Keratinocyte (primary cell): ENCODE measurements around the gene SPRY1. TPM values are rescaled to one million over a fixed set of nuclear protein-coding genes. Genes with fewer than 3 reads are reported as not detected.

Source experiments
- DNase-seq: peaks from one replicate; pipeline ENCODE4 v3.0.0-alpha.2; 2011; ENCODE audit warnings: low read depth, missing footprints, low spot score
- FAIRE-seq: peaks from 2 replicates; lab custom pipeline; 2011; peaks lifted over from hg19 to GRCh38; lab: Jason Lieb, UNC
- H2AFZ ChIP-seq: 2 replicates; pipeline ENCODE4 v1.6.0; 2012; ENCODE audit warnings: low read length, control low read depth, inconsistent platforms; ENCODE audit not compliant: control insufficient read depth
- H3K27ac ChIP-seq: 2 replicates; pipeline ENCODE4 v1.5.1; 2011; ENCODE audit warnings: low read length; ENCODE audit not compliant: control insufficient read depth, insufficient read depth
- H3K27me3 ChIP-seq: 3 replicates; pipeline ENCODE4 v1.6.0; 2011; ENCODE audit warnings: low read length; ENCODE audit not compliant: control insufficient read depth, insufficient read depth; ENCODE audit errors: extremely low read depth
- H3K36me3 ChIP-seq, 2 experiments: 2 replicates in 1 of 2; 3 replicates in 1 of 2; pipeline ENCODE4 v1.5.1; 2011; ENCODE audit warnings: low read length in 2 of 2, mild to moderate bottlenecking in 1 of 2; ENCODE audit not compliant: control insufficient read depth in 2 of 2, insufficient read depth in 2 of 2; ENCODE audit errors: extremely low read depth in 1 of 2
- H3K4me1 ChIP-seq: 3 replicates; pipeline ENCODE4 v1.5.1; 2011; ENCODE audit warnings: low read length; ENCODE audit not compliant: control insufficient read depth, insufficient read depth; ENCODE audit errors: extremely low read depth
- H3K4me2 ChIP-seq: 3 replicates; pipeline ENCODE4 v1.6.0; 2011; ENCODE audit warnings: low read depth, low read length; ENCODE audit not compliant: control insufficient read depth, insufficient read depth; ENCODE audit errors: extremely low read depth
- H3K4me3 ChIP-seq, 3 experiments: fragments of 200-600 bp in 1 of 3; sonication (generic) in 1 of 3; 2 replicates in 2 of 3; 3 replicates in 1 of 3; pipeline ENCODE4 v1.5.1; 2011 to 2016; ENCODE audit warnings: low read length in 3 of 3, mild to moderate bottlenecking in 3 of 3, control low read depth in 2 of 3, inconsistent platforms in 1 of 3, low read depth in 1 of 3, mixed read lengths in 1 of 3, mixed run types in 1 of 3, moderate library complexity in 1 of 3; ENCODE audit not compliant: control insufficient read depth in 2 of 3, insufficient read depth in 2 of 3; ENCODE audit errors: extremely low read depth in 1 of 3
- H3K79me2 ChIP-seq: 2 replicates; pipeline ENCODE4 v1.6.0; 2012; ENCODE audit warnings: low read length; ENCODE audit not compliant: control insufficient read depth, insufficient read depth
- H3K9ac ChIP-seq: 3 replicates; pipeline ENCODE4 v1.6.0; 2011; ENCODE audit warnings: low read length; ENCODE audit not compliant: control insufficient read depth, insufficient read depth; ENCODE audit errors: extremely low read depth
- H3K9me1 ChIP-seq: 3 replicates; pipeline ENCODE4 v1.6.0; 2011; ENCODE audit warnings: low read length; ENCODE audit not compliant: control insufficient read depth, insufficient read depth; ENCODE audit errors: extremely low read depth
- H3K9me3 ChIP-seq: 2 replicates; pipeline ENCODE4 v1.5.1; 2012; ENCODE audit warnings: low read depth, low read length; ENCODE audit not compliant: control insufficient read depth
- H4K20me1 ChIP-seq: 3 replicates; pipeline ENCODE4 v1.6.0; 2011; ENCODE audit warnings: low read length; ENCODE audit not compliant: control insufficient read depth, insufficient read depth; ENCODE audit errors: extremely low read depth
- CTCF ChIP-seq, 3 experiments: IDR thresholded peaks in 1 of 3; conservative IDR thresholded peaks in 1 of 3; optimal IDR thresholded peaks in 1 of 3; 2 replicates in 2 of 3; 3 replicates in 1 of 3; pipeline versions ENCODE3 to v1.5.1; 2011; ENCODE audit warnings: low read length in 3 of 3, mild to moderate bottlenecking in 3 of 3, moderate library complexity in 2 of 3, control low read depth in 1 of 3, inconsistent platforms in 1 of 3; ENCODE audit not compliant: insufficient read depth in 2 of 3; ENCODE audit errors: extremely low read depth in 1 of 3
- EZH2 ChIP-seq: IDR thresholded peaks from one replicate; pipeline ENCODE4 v1.6.1; 2012; ENCODE audit warnings: inconsistent platforms, mild to moderate bottlenecking, low read length, moderate library complexity
- dilution Hi-C: fragments of 300-500 bp; cut with MboI; formaldehyde crosslinking; loops from one replicate; pipeline ENCODE4 v1.7.0; 2020; ENCODE audit warnings: low sequenced_read_pairs; ENCODE audit not compliant: extremely low pct_ligation_motif_present
- polyA plus RNA-seq, 5 experiments: library from polyadenylated mRNA; depleted of rRNA in 3 of 5; stranded (reverse) in 3 of 5; stranded (forward) in 1 of 5; unstranded in 1 of 5; fragments of >200 nt; gene quantifications; 1 replicate in 1 of 5; 2 replicates in 3 of 5; 3 replicates in 1 of 5; pipeline versions ENCODE4 v1.2.1 to v1.2.3, GENCODE V29; 2011 to 2012; ENCODE audit warnings: missing spikeins in 2 of 5, low read depth in 1 of 5, low replicate concordance in 1 of 5

Gene SPRY1
- polyA plus RNA-seq, 1 donor (not counting 4 experiments of a cell fraction or from before 2014, with no cell fraction given), result 3.6 TPM

- no peak for DNase-seq
- FAIRE-seq, result no peak
- peaks cover 34% of the 10 kb centered on the region for H3K4me1 ChIP-seq
- peak overlapping the region; percentile 46 for H3K4me2 ChIP-seq
- H4K20me1 ChIP-seq, result no peaks in the 10 kb centered on the region
- no peak overlapping the region for H3K9ac ChIP-seq
- H3K36me3 ChIP-seq, result no peaks in the 10 kb centered on the region
- no peak overlapping the region for H2AFZ ChIP-seq
- H3K27me3 ChIP-seq, result no peaks in the 10 kb centered on the region
- H3K27ac ChIP-seq, result no peak overlapping the region
- H3K9me3 ChIP-seq, result no peaks in the 10 kb centered on the region
- no peak overlapping the region for H3K4me3 ChIP-seq
- no peaks in the 10 kb centered on the region for H3K79me2 ChIP-seq
- dilution Hi-C loops, result no loop called here
- no peaks in the 10 kb centered on the region for H3K9me1 ChIP-seq
- no peak for TF ChIP-seq EZH2
- TF ChIP-seq CTCF (optimal IDR thresholded peaks at IDR 0.05 in 1 of 3, IDR thresholded peaks at IDR 0.05 in 1 of 3, conservative IDR thresholded peaks at IDR 0.05 in 1 of 3; ENCODE audit: extremely low read depth in 1 of 3, insufficient read depth in 2 of 3, low read length in 3 of 3), result no peak
Measured at GRCh38 chr4:123415576-123415975, 19.0 kb downstream of the SPRY1 start.

- DNase-seq (no peak), FAIRE-seq (no peak)
- H3K9me3 ChIP-seq, result no peaks in the 10 kb centered on the region
- H3K4me2 ChIP-seq, result peak overlapping the region; percentile 46
- H3K27ac ChIP-seq, result no peak overlapping the region
- H3K9me1 ChIP-seq, result no peaks in the 10 kb centered on the region
- no peak for TF ChIP-seq EZH2
- no peak for TF ChIP-seq CTCF (optimal IDR thresholded peaks at IDR 0.05 in 1 of 3, IDR thresholded peaks at IDR 0.05 in 1 of 3, conservative IDR thresholded peaks at IDR 0.05 in 1 of 3; ENCODE audit: extremely low read depth in 1 of 3, insufficient read depth in 2 of 3, low read length in 3 of 3)
- H3K4me1 ChIP-seq, result peaks cover 34% of the 10 kb centered on the region
- no peaks in the 10 kb centered on the region for H3K27me3 ChIP-seq
- dilution Hi-C loops, result no loop called here
- no peak overlapping the region for H3K4me3 ChIP-seq
- H3K36me3 ChIP-seq, result no peaks in the 10 kb centered on the region
- H4K20me1 ChIP-seq, result no peaks in the 10 kb centered on the region
- H3K79me2 ChIP-seq, result no peaks in the 10 kb centered on the region
- H2AFZ ChIP-seq, result no peak overlapping the region
- no peak overlapping the region for H3K9ac ChIP-seq
Measured at GRCh38 chr4:123415977-123416376, 19.4 kb downstream of the SPRY1 start.
